HG03060 (cell line): ENCODE measurements around the gene CACNA1D.
"Not testable (repeated sequence)": the region's sequence is repeated elsewhere in the genome, so short reads cannot be mapped to it uniquely, and the experiment has no call there.

Experiments used
- ATAC-seq: cut with Tn5 transposase; IDR thresholded peaks from one replicate; pipeline ENCODE4 v1.9.1; 2021; ENCODE audit warnings: low read depth, moderate number of reproducible peaks; ENCODE audit not compliant: unreplicated experiment

CACNA1D gene

DNA sequence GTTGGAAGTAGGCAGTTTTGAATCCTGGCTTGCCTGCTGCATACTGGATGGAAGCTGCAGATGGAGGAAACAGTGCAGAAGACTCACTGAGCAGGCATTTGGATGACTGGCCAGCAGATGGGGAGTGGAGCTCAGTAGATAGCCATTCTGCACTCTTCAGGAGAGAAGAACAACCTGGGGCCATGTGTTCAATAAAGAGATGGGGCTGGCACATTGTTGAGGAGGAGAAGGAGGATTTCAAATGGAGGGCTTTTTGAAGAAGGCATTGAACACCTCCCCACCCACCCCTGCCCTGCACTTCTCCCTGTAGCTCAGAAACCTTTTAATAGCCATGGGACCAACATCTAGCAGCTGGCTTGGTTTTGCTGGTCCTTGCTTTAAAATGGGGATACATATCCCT is 109.8 kb downstream of the CACNA1D start:
- ATAC-seq, result no peak

DNA sequence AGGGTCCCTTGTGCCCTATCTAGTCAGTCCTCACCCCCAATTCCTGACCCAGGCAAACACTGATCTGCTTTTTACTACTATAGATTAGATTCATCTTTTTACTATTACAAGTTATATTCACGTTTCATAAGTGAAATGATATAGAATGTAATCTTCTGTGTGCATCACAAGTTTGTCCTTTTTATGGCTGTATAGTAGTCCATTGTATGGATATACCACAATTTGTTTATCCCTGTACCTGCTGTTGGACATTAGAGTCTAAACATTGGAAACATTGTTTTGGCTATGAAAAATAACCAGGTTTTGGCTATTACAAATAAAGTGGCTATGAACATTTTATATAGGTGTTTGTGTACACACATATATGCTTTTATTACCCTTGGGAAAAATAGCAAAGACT is 112.4 kb downstream of the CACNA1D start:
- no peak for ATAC-seq

GRCh38 chr3:53612508-53612907 is 118.1 kb downstream of the CACNA1D start:
- ATAC-seq, result no peak

- ATAC-seq, result no peak
Observed at GRCh38 chr3:53613125-53613524, 118.7 kb downstream of the CACNA1D start.

DNA sequence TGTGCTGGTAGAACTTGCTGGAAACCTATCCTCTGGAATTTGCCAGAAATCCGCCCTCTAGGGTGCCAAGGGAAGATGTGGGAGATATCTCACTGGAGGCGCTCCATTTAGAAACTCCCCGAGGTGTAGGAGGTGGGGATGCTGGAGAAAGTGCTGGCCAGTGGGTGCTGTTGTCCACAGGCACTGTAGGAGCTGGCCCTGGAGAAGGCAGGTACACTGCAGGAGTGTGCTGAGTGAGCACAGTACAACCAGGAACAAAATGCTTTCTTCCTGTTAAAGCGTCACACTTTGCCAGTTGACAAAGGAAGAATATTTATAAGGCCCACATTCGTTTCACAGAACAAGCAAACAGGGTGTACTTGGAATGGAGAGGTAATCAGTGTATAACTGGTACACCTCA is 119.9 kb downstream of the CACNA1D start:
- no peak for ATAC-seq

DNA sequence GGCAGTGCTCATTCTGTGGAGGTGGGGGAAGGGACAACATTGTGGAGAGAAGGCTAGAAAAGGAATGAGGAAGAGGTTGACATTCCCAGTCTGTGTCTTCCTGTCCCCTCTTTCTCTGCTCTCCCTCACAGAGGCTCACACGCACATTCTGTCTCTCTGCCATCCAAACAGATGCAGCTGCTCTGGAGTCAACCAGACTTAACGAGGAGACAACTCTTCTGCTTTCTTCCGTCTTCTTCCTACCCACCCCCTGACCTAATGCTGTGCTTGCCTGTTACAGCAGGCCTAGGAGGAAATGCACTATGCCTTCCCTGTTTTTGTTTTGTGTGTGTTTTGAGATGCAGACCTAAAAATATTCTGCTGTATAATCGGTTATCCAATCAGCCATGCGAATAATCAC is 121.9 kb downstream of the CACNA1D start:
- ATAC-seq, result no peak

DNA sequence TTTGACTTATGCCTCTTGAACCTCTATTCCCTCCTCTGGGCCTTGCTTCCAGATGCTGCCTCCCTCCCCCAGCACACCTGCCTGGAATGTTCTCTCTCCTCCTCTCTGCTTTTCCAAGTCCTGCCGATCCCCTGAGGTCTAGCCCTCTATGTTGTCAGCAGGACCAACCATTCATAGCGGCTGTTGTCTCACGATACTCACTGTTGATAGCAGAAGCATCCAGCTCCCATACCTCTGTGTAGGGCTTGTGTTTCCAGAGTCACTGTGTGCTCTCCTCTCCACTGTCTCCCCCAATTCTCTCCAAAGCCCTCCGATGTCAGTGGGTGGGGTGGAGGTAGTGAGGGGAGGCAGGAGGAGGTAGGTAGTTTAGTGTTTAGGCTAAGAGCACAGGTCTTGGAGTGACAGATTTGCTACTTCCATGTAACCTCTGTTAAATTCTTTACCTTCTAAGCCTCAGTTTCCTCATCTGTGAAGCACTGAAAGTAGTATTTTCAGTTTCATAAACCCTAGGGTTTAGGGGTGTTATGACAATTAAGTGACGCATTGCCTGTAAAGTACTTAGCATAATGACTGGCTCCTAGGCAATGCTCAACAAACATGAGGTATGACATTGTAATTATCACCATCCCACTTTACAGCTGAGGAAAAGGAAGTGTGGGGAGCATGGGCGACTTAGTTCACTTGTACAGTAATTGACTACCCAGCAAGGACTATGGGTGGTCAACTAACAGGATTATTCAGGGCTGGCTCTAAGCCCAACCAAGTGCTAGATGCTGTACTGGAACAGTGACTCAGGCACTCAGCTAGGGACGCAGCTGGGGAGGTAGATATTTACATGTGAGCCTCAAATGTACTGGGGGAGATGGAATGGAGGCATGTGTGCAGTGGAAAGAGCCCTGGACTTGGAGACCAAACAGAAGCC is 122.8 kb downstream of the CACNA1D start:
- no peak for ATAC-seq

DNA sequence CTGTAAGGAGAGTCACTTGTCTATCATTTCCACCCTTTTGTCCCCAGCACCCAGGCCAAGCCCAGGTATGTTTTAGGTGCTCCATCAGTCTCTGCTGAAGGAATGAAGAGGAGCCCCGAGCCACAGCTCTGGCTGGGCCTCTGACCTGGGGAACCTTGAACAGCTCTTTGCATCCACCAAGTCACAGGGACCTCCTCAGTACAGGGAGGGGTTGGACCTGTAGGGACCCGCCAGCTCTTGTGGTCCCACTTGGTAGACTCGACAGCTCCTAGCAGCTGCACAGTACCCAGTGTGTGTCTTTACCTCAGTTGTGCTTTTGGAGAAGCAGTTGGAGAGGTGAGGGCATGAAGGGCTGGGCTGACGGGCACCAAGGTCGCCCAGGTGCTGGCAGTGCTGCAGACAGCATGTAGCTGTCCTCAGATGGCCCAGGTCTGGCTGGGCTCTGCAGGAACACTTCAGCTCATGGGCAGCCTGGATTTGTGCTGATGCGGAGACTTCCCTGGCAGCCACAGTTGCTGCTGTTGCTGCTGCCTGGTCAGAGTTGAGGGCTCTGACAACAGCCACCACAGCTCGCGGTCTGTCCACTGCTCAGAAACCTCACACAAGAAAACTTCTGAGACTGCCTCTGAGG is 123.6 kb downstream of the CACNA1D start:
- no peak for ATAC-seq

GRCh38 chr3:53618524-53618906 is 124.1 kb downstream of the CACNA1D start:
- no peak for ATAC-seq

- ATAC-seq, result no peak
Observed at GRCh38 chr3:53618936-53619335, 124.5 kb downstream of the CACNA1D start.

GRCh38 chr3:53624061-53624857 is 129.8 kb downstream of the CACNA1D start:
- ATAC-seq, result no peak

- no peak for ATAC-seq
Observed at GRCh38 chr3:53626876-53627275, 132.5 kb downstream of the CACNA1D start.

GRCh38 chr3:53628536-53629401 is 134.4 kb downstream of the CACNA1D start:
- ATAC-seq, result no peak

DNA sequence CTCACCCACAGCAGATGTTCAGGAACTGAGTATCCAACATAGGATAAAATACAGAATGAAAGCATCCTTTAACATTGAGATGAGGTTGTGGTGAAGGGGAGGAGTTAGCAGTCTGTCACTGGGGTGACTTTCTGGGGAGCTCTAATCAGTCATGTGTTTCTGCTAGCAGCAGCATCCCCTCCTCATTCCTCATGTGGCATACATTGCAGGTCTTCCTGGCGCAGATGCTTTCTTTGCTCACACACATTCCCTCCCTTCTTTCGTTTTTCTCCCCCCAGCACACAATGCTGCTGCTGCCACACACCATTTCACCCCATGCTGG is 135.0 kb downstream of the CACNA1D start:
- no peak for ATAC-seq

- ATAC-seq, result no peak
Observed at GRCh38 chr3:53630547-53630946, 136.1 kb downstream of the CACNA1D start.

DNA sequence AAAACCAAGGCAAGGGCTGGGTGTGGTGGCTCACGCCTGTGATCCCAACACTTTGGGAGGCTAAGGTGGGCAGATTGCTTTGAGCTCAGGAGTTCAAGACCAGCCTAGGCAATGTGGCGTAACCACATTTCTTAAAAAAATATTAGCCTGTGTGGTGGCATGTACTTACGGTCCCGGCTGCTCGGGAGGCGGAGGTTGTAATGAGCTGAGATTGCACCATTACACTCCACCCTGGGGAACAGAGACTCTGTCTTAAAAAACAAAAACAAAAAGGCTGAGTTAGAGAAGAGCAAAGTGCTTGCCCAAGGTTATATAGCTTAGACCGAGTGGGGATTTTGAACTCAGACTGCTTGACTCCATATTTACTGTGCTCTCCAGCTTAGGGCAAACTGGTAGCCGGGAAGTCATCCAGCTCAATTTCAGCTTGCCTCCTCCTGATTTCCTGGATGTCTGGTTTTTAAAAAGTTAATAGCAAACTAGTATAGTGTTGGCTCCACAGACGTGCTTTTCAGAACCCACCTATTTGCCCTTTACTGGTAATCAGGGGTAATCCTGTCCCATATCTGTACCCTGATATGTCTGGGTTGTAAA is 138.9 kb downstream of the CACNA1D start:
- no peak for ATAC-seq

- no peak for ATAC-seq
Observed at GRCh38 chr3:53635041-53635440, 140.6 kb downstream of the CACNA1D start.

DNA sequence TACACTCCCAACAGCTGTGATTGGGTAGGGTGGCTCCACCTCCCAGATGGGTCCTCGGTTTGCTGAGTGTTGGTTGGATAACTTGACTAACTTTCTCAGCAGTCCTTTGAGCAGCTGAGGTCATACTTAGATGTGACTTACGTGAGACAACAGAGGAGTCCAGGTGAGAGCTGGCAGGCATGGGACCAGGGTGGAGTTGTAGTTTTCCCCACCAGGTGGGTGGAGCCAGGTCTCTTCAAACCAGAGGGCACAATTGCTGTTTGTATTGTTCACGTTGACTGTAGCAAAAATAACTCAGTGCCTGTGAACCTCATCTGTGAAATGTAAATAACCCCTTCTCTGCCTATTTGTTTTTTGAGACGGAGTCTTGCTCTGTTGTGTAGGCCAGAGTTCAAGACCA is 144.4 kb downstream of the CACNA1D start:
- ATAC-seq, result not testable (repeated sequence)

DNA sequence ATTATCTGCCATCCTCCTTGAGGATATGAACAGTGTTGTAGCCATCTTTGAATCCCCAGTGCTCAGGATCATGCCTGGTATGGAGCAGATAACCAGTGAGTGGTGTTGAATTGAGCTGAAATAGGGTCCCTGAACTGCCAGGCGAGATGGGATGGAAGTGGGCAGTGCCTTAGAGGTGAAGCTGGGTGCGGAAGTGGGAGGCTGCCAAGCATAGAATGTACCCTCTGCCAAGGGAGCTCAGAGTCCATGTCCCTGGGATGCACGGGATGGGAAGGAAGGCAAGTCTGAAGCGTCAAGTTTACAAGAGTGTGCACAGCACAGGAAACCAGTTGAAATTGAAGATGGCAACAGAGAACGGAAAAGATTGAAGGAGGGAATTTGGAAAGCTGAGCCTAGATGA is 147.0 kb downstream of the CACNA1D start:
- ATAC-seq, result no peak

DNA sequence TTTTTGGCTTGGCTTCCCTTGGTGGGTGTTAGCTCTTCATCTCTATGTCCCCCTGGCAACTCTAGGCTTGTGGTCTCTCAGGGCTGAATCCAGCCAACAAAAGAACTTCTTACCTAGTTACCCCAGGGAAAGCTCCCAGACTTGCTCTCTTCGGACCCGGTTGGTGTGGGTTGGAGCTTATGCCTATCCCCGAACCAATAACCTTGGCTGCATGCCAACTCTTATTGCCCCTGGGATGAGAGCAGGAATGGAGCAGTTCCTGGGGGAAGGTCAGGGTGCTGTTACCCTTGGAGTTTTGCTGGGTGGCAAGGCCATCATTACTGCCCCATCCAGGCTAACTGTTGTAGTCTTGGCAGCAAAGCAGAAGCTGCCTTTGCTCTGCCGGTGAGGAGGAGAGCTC is 147.8 kb downstream of the CACNA1D start:
- ATAC-seq, result no peak
